ENCODE results near the gene MAP4K2.

Gene MAP4K2

DNA sequence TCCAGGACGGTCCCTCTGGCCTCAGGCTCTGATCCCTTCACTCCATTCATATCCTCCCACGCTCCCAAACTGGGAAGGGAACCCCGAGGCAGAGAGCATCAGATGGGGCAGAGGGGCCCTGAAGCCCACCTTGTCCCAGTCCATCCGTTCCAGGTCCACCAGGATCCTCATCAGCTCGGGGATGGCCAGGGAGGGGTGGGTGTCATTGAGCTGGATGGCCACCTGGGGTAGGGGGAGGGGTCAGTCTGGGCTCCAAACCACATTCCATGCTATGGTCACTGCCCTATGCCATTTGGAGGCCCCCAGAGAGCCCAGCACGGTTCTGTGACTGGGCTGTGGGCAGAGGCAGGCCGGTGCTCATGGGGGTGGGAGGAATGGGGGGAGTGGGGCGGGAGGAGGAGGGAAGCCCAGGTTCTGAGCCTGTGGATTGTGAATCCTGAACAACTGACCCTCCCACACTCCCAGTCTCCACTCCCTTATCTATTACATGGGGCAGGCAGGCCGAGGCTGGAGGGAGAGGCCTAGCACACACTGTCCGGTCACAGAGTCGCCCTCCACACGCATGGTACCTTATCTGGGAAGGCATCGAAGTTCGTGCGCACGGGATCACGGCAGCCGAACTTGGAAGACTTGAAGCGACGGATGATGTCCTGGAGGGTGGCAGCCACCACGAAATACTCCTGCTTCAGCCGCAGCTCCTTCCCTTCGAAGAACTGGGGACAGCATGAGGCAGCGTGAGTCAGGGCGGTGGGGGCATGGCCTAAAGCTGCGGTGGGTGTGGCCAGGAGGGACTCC is 48.7 kb downstream of the MAP4K2 start:
- DNase-seq (ENCODE audit: low spot score) = no peak

DNA sequence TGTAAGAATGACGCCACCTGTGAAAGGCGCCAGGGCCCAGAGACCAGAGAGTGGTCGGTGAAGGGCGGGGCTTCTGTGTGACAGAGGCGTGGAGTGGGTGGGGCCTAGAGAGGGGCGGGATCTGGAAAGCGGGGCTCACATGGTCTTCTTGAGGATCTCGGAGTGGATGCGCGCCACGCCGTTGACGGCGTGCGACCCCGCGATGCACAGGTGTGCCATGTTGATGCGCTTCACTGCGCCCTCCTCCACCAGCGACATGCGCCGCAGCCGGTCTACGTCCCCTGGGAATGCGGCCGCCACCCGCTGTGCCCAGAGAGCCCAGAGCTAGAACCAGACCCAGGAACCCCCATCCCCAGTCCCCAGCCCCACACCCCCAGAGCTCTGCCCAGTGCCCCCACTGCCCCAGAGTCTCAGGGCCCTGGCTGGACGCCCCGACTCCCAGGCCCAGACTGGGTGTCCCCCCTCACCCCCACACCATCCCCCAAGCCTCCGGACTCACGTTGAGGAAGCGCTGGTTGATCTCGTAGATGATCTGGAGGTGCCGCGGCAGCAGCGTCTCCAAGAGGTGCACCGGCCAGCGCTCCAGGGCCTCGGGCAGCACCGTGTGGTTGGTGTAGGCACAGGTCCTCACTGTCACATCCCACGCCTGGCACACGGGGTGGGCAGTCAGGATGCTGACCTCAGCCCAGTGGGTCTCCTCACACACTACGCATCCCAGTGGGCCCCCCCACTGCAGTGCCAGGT is 49.5 kb downstream of the MAP4K2 start:
- DNase-seq (ENCODE audit: low spot score) = peak; percentile 31

DNA sequence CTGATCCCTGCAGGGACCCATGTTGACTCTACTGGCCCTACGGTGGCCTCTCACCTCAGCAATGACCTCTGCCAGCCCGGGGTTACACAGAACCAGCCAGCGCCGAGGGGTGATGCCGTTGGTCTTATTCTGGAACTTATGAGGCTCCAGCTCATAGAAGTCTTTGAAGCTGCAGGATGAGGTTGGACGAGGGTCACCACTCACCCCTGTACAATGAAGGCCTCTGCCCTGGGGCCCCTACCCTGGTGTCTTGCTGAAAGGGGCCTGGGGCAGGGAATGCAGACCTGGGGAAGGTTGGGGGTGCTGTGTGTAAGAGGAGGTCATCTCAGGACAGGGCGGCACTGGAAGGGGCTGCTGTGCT is 50.0 kb downstream of the MAP4K2 start:
- DNase-seq (ENCODE audit: low spot score) = no peak

DNA sequence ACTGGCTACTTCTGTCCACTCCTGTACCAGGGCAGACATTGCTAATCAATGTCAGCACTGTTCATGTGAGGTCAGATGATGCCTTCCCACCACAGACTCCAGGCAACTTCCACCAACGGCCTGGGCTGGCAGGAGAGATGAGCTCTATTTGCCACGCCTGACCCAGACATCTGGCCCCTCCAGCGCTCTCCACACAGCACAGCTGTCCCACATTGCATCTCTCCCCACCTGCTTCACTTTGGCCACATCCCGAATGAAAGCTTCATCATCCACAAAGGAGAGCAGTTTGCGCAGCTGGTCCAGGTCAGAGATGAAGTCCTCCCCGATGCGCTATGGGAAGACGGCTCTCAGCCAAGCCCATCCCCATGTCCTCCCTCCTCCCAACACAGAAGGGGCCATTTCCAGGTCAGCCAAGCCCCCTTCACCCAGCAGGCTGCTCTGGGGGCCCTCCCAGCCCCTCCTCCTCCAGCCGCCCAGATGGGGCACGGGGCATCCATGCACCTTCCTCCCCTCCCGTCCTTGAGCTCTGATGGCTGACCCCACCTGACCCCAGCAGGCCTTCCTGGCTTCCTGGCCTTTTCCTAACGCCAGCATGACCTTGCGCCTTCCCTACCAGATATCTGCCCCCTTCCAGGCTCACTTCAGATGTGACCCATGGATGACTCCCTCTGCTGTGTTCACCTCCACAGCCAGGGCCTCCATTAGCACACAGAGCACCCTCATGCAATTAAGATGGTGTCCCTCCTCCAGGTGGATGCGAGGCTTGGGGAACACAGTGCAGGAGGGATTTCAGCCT is 50.6 kb downstream of the MAP4K2 start:
- no peak for DNase-seq (ENCODE audit: low spot score)

DNA sequence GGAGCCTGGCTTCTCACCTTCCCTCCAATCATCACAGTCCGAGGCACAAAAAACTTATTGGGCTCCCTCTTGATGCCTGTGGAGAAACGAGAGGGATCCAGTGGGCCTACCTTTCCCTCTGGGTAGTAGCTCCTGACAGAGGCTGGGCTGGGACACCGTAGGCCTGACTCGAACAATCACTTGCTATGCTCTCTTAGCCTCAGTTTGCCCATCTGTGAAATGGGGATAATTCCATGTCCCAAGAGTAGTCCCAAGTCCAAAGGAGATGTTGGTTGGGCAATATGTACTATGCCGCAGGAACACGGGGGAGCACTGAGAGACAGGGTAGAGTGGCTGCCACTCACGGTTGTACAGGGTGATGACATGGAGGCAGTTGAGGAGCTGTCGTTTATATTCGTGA is 51.4 kb downstream of the MAP4K2 start:
- DNase-seq (ENCODE audit: low spot score) = no peak

DNA sequence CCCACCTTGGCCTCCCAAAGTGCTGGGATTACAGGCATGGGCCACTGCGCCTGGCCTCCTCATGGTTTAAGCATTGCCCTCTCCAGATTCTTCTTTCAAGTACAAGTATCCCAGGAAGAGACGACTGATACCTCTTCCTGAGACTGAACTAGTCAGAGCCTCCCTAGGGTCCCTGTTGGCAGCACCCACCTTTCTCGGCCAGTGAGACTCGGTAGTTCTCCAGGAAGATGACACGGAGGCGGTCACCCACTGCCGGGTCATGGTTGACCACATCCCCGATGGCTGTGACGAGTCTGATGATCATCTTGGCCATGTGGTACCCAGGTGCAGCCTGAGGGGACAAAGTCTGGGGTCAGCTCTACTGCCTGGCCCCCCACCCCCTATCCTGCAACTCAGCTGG is 51.9 kb downstream of the MAP4K2 start:
- no peak for DNase-seq (ENCODE audit: low spot score)

DNA sequence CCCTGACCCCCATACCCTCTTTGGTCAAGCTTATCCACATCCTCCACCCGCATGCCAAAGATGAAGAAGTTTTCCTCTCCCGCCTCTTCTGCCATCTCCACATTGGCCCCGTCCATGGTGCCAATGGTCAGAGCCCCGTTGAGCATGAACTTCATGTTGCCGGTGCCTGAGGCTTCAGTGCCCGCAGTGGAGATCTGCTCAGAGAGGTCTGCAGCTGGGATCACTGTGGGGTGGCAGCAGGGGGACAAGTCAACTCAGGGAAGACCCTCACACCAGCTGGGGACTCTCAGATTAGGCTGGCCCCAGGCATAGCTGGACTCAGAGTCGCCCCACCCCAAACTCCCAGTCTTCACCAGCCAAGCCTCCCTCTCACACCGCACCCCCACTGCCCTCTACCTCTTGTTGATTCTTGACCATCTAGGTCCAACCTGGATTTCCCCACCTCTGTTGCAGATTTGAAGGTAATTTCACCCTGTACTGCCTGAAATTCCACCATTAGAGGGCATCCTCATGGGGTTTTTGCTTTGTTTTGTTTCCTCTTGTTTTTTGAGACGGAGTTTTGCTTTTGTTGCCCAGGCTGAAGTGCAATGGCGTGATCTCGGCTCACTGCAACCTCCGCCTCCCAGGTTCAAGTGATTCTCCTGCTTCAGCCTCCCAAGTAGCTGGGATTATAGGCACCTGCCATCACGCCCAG is 52.5 kb downstream of the MAP4K2 start:
- no peak for DNase-seq (ENCODE audit: low spot score)

DNA sequence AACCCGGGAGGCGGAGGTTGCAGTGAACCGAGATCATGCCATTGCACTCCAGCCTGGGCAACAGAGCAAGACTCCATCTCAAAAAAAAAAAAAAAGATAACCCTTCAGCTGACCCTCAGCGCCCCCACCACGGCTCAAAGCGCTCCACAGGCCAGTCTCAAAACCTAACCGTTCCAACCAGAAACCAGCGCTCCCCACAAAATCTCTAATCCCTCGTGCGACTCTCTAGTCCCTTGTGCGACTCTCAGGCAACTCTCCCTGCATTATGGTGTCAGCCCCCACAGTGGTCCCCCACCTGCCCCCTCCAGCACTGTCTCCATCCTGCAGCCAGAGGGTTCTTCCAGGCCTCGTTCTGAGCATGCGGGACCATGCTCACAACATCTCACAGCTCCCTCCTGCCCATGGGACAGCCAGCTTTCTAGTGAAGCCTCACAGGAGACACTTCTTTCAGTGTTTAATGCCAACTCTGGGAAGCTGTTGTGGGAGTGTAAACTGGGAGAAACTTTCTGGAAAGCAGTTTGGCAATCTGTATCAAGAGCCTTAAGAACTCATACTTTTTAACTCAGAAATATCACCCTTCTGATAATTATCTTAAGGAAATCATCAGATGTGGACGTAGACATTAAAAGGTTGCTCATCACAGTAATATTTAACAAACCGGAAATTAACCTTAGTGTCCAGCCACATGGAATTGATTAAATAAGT is 54.9 kb downstream of the MAP4K2 start:
- no peak for DNase-seq (ENCODE audit: low spot score)

DNA sequence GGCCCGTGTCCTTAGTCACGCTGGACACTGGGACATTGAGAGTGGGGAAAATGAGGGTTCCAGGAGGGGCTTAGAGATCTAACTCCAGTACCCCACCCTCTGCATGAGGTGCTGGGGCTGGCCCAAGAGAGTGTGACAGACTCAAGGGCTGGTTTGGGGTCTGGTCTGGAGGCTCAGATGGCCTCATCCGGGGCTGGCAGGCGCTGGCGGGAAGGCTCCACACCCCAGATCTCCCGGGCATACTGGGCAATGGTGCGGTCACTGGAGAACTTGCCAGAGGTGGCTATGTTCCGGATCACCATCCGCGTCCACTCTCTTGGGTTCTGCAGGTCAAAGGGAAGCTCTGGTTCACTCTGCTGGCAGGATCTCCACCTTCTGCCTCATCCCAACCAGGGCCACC is 56.5 kb downstream of the MAP4K2 start:
- no peak for DNase-seq (ENCODE audit: low spot score)

DNA sequence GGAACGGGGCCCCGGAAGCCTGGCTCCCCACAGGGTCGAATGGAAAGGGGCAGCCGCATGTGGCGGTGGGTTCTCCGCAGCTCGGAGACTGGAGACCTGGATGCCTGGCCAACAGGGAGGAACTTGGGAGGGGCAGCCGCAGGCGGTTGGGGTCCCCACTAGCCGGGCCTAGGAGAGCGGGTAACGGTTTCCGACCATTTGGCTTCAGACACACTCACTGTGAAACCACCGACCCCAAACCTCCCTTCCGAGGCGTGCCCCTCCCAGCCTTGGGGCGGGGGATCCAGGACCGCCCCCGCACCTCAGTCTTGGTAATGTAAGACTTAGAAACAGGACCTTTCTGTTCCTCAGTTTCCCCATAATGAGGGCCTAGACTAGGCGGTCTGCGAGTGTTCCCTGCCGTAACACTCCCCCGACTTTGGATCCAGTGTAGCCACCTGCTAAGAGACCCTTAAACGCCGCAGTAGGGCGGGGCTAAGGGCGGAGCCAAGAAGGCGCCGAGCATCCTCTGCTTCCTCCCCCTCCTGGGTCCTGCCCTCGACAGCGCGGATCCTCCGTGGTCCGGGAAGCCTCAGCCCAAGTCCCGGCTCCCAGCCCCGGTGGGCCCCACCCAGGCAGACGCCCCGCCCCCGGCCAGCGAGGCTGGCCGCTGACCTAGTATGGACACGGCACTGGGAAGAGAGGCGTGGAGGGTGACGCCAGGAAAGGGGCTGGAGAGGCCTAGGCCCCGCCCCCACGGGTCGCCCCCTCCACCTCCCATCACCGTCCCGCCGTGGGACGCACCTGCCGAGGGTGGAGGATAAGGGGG is 57.3 kb downstream of the MAP4K2 start:
- no peak for DNase-seq (ENCODE audit: low spot score)

DNA sequence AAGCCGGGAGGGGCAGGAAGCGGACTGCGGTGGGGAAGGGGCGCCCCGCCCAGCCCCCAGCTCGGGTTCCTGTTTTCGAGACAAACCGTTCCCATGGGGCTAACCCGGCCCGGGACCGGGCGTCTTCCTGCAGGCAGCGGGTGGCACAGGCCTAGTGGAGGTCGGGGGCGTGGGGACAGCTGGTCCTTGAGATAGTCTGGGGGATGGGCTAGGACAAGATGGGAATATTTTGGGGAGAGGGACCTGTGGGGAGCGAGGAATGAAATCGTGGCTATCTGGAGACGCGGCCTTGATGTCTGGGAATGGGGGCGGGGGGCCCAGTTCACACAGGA is 57.9 kb downstream of the MAP4K2 start:
- no peak for DNase-seq (ENCODE audit: low spot score)

DNA sequence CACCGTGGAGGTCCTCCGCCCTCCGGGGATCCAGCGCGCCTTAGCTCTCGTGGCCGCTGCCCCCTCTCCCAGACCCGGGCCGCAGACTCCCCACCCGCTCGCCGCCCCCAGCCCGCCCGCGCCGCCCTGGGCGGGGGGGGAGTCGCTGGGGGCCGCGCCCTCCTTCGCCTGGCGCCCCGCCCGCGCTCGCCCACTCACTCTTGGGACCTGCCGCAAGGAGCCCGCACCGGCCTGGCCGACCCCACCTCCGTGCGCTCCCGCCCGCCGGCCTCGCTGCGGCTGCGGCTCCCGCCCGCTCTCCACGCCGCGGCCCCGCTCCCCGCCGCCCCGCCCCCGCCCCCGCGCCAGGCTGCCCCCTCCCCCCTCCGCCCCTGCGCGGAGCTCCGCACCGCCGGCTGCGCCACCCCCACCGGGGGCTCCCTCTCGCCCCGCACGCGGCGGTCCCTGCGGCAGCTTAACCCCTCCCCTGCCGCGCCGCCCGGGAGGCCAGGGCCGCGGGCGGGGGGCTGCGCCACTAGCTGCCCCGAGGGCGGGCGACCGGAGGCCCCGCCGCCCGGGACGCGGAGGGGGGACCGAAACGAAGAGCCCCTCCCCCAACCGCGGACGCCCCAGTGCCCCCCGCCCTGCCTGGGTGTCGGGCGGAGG is 58.3 kb downstream of the MAP4K2 start:
- DNase-seq (ENCODE audit: low spot score) = peak; percentile 71

DNA sequence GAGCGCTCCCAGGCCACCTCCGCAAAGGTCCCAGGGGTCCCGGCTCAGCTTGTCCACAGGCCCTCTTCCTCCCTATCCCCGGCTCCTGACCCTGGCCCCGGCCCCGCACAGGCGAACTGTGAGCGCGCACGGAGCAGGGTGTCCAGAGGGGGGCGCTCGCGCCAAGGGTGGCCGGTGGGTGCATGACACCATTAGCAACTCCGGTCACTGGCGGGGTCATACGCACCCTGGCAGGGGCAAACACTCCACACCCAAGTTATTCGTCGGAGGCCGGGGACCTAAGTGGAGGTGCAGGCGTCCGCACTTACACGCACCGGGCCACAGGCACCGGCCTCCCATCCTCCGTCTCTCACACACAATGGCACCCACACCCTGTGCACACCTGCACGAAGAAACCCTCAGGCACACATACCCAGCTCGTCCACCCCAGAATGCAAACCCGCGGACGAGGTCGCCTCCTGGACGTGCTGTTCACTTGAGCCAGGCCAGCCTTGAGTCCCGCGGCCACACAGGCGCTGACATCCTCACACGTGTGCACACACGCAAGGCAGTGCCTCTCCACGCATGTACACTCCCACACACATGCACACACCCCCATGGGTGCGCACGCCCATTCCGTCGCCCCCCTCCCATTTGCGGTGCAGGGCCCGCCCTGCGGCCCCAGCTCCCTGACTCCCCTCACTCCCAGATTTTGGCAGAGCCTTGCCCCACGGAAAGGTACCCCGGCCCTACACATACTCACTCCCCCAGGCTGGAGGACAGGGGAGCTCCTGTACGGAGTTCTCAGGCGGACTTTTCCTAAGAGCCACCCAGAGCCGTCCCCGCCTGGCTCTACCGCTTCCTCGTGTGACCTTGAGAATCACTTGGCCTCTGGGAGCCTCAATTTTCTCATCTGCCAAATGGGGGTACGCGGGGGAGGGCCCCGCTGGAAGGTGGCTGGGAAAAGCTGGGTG is 59.1 kb downstream of the MAP4K2 start, which contains the start of gene RASGRP2:
TSS of gene RASGRP2 (minus strand) at position 552 of the 953 bp plus-strand sequence. CDS start 1,276 bp downstream, outside the sequence.
- peak; percentile 74 for DNase-seq (ENCODE audit: low spot score)

DNA sequence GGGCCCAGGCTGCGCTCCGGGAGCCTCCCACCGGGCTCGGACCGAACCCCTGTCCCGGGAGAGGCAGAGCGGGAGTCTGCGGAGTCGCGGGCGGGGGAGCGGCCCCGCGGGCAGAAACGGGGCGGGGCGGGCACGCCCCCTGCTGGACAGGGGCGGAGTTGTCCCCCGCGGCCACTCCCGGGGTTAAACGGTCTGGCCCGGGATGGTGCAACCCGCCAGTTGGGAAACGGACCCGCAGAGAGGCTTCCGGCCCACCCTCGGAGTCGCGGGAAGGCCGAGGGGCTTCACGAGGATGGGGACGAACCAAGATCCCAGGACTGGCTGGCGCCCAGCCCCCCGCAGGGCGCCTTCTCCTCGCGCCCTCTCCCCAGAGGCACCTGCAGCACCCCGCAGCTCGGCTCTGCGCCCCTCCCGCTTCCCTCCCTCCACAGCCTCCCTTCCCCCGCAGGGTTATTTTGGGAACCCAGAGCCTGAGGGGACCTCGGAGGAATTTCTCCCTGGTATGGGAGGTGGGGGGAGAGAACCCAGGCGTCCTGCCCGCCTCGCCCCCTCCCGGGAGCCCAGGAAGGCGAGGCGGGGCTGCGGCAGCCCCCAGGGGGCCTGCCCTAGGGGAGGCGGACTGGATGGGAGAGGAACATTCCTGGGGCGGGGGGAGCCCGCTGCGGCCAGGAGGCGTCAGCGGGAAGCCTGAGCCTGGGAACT is 60.0 kb downstream of the MAP4K2 start:
- DNase-seq (ENCODE audit: low spot score) = peak; percentile 93

DNA sequence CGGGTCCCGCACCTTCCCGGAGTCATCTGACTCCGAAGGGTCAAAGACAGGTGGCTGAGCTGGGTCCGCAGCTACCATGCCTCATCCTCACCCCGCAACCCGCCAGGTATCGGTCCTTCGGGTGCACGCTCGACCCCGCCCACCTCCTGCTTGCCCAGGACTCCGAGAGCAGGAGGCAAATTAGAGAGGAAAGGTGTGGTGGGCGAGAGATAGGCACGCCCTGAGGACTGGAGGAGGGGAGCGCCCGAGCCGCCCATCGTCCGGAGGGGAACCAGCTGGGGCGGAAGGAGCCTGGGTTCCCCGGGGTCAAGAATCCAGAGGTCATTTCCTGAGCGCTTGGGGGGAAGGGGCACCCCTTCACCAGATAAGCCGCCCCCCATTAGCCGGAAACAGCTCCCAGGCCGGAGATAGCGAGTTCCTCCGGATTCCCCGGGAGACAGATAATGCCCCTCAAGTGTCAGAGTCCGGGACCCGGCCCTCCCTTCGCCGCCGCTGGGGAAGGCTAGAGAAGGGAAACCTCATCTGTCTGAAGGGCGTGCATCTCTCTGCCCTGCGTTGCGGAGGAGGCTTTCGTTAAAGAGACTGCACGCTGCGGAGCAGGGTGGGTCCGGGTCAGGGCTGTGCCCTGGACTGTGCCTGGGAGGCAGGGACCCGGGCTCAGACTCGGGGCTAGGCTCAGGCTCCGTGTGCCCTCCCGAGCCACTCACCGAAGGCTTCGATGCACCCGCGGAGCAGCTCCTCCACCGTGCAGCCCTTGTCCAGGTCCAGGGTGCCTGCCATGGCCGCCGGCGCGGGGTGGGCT is 60.7 kb downstream of the MAP4K2 start:
- DNase-seq (ENCODE audit: low spot score) = no peak

DNA sequence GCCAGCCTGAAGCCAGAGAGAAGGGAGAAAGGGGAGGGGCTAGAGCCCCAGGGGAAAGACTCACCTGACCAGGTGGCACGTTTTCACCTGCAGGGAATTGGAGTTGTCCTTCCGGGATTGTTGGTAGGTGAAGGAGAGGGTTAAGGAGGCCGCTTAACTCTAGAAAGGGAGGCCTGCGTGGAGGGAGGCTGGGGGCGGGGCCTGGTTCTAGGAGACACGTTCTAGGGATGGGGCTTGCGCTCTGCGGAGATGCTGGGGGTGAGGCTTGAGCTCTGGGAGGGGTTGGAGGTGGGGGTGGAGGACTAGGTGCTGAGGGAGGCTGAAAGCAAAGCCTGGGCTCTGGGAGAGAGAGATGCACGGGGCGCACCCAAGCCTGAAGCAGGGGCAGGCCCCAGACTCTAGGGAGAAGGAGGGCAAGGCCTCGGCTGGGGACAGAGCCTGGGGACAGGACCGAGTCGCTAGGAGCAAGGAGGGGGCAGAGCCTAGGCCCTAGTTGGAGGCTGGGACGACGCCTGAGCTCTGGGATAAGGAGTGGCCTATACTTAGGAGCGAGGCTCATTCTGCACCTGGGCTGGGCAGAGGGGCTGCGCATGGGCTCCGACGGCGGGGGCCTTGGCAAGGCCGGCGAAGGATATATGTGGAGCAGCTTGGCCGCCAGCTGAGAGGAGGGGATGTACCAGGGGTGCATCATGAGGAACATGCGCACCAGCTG is 61.5 kb downstream of the MAP4K2 start:
- DNase-seq (ENCODE audit: low spot score) = no peak

DNA sequence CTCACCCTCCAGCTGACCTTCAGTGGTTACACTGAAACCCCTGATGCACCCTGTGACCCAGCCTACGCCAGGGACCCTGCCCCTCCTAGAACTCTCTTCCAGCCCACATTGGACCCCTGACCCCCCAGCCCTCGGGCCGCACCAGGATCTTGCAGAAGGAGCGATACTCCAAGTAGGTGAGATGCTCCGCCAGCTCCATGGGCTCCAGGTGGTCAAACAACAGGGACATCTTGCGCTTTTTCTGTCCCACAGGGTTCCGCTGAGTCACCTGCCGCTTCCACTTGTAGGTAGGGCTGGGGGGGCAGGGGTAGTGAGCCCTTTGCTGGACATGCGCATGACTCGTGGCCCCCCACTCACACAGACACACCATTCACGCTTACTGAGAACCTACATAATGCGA is 63.1 kb downstream of the MAP4K2 start:
- DNase-seq (ENCODE audit: low spot score) = no peak
